HG02840 (cell line): ENCODE measurements around the gene NETO1.

Experiments
- ATAC-seq: cut with Tn5 transposase; IDR thresholded peaks from one replicate; pipeline ENCODE4 v1.9.1; 2021; ENCODE audit warnings: mild to moderate bottlenecking, moderate library complexity, moderate number of reproducible peaks; ENCODE audit not compliant: unreplicated experiment, low FRiP score

Gene NETO1

DNA sequence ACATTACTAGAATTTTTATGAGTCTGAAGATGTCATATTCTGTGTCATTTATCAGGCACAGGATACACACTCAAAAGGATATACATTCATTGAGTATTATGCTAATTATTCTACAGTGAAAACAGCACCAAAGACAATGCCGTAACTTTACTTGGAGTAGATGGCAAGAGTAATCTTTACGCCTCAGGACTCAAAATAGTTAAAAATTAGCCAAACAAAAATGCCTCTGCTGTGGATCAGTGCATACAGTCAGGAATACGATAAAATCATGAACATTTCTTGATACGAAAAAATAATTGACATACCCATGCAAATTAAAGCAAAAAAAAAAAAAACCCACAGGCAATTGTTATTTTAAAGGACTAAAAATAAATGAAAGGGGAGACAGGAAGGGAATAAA is 129.7 kb downstream of the NETO1 start:
- no peak for ATAC-seq

DNA sequence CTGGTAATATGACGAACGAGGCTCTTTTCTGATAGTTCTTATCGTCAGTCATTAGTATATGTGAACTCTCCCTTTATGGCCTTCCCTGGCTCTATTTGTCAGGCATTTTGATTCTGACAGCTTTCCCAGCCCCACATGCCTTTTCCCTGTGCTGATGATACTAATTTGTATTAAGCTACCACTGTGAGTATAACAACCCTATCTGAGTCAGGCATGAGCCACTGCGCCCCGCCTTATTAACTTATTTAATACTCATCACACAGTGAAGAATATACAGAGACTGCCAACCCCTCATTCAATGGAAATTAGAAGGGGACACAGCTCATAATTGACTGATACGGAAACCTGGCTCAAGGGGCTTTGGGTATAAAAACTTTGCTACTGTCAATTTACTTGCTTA is 140.0 kb downstream of the NETO1 start:
- ATAC-seq = no peak

DNA sequence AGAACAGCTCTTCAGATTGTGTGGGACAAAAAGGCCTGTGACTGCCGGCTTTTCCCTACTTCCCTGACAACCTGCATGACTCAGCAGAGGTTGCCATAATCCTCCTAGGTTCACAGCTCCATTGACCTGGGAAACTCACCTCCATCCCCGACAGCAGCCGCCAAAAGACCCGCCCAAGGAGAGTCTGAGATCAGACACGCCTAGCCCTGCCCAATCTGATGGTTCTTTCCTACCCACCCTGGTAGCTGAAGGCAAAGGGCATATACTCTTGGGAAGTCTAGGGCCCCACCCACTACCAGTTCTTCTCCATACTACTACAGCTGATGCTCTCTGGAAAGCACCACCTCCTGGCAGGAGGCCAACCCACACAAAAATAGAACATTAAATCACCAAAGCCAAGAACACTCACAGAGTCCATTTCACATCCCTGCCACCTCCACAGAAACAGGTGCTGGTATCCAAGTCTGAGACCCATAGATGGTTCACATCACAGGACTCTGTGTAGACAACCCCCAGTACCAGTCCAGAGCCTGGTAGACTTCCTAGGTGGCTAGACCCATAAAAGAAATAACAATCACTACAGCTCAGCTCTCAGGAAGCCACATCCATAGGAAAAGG is 140.6 kb downstream of the NETO1 start:
- no peak for ATAC-seq

DNA sequence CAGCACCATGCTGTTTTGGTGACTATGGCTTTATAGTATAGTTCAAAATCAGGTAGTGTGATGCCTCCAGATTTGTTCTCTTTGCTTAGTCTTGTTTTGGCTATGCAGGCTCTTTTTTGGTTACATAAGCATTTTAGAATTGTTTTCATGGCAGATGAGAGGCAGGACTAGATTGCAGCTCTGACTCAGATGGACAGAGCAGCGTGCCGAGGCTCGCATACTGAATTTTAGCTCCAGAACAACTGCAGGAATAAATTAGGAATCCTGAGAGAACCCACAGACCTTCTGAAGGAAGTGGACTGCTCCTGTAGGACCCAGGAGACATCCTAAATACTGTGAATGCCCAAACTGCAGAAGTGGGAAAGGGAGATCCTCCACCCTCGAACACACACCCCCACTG is 141.6 kb downstream of the NETO1 start:
- ATAC-seq = no peak

DNA sequence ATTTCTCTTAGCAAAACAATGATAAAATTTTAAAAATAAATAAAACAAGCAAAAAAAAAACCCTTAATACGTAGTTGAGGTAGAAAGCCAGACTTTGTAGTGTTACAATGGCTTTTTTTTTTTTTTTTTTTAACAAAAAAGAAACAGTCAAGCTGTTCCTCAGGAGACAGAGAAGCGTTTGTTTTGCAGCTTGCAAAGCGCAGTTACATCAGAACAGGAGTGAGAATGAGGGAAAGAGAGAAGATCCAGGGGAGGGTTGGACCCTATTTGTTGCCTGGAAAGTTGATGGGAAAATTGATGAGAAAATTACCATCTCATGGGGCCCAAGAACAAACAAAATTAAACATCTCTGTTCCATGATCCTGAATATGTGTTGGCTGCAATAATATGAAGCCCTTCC is 146.5 kb downstream of the NETO1 start:
- ATAC-seq = no peak

DNA sequence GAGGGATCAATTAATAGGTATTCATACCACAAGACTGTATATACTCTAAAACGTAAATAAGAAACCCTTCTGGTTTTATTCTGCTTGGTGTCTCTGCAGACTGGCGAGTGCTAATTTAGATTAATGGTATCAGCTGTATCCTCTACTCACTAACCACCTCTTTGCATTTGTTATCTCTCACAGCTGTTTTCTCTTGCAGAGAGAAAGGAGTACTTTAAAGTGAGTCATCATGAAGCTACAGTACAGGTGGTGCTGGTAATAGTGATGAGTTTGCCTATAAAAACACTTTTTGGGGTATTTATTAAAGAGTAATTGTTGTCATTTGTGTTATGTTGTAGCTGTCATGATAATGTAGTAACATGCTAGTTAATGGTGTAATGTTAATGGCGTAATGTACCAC is 147.7 kb downstream of the NETO1 start:
- ATAC-seq = no peak

DNA sequence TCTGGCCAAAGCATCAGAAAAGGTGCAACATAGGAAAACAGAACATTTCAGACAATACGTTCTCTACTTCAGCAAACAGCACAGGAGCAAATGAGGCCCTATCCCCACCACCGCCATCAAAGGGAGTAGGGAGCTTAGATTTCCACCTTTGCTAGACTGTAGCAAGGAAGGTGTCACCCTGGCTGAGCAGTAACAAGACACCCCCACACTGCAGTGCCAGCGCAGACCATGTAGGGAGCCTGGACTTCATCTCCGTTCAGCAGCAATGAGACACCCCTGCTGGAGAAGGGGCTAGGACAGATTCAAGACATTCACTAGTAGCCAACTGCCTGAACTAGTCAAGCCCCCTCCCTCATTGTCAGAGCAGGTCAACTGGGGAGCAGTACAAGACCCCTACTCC is 163.6 kb downstream of the NETO1 start:
- ATAC-seq = no peak

DNA sequence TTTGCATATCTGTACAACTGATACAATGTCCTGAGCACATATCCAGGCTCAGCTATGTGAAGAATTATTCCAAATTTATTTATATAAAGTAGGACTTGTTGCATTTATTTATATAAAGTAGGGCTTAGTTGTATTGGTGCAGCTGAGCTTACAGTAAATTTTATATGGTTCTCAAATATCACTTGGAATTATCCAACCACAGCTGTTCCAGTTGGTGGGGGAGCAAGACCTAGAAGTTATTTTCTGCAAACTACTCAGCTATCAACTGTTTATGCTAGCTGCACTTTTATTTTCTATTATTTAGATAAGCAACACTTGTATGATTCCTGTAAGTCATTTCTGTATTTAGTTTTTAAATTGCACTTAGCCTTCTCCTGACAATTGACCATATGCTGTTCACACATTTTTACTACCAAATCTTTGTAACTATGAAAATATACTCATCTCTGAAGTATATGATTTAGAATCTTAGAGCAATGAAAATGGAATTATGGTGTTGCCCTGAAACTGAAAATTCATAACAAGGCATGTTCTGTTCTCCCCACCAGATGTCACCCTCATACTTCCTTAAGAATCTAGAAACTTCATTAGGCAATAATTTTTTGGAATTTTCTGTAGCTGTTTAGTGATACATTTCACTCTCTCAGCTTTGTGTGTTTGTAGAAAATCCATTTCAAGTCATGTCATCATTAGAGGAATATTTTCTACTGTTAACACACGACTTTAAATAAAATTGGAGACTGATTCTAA is 166.7 kb downstream of the NETO1 start:
- ATAC-seq = no peak

DNA sequence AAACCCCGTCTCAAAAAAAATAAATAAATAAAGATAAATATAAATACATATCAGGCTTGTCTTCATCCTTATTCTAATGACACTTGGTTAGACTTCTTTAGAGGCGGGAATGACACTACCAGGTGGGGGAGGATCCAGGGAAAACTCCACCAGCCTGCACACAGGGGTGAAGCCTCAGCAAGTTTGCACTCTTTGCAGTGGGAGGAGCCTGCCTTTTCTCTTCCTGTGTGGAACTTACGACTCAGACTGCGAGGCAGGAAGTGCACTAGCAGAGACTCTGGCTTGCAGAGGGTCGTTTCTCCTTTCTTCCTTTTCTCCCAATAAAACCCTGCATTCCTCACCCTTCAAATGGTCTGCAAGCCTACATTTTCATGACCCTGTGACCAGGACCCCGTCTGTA is 170.1 kb downstream of the NETO1 start:
- ATAC-seq = no peak

DNA sequence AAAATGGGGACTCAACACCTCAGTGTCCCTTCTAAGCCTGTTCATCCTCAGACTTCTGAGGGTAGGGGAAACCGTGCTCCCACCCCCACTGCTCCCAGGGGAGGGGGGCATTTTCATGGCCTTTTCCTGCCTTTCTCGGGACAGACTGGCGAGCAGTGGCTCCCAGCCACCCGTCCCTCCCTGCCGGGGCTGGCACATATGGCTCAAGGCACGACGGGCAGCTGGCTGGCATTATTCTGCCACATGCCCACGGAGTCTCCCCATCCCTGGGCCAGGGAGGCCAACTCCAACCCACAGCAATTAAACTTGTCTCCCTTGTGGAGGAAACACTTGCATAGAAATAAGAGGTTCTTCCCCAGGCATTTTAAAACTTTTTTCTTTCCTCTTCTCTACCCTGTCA is 175.2 kb downstream of the NETO1 start:
- no peak for ATAC-seq
